WI38 (cell line): Measurements from ENCODE around the gene GPR17.

ENCODE experiments used
- H3K4me3 ChIP-seq: 2 replicates; pipeline ENCODE4 v1.5.1; 2011; ENCODE audit warnings: low read depth, mild to moderate bottlenecking, control low read depth, low read length
- CTCF ChIP-seq: IDR thresholded peaks from 2 replicates; pipeline ENCODE4 v1.5.1; 2012; ENCODE audit warnings: low read depth, mild to moderate bottlenecking, control low read depth, low read length

Gene GPR17

DNA sequence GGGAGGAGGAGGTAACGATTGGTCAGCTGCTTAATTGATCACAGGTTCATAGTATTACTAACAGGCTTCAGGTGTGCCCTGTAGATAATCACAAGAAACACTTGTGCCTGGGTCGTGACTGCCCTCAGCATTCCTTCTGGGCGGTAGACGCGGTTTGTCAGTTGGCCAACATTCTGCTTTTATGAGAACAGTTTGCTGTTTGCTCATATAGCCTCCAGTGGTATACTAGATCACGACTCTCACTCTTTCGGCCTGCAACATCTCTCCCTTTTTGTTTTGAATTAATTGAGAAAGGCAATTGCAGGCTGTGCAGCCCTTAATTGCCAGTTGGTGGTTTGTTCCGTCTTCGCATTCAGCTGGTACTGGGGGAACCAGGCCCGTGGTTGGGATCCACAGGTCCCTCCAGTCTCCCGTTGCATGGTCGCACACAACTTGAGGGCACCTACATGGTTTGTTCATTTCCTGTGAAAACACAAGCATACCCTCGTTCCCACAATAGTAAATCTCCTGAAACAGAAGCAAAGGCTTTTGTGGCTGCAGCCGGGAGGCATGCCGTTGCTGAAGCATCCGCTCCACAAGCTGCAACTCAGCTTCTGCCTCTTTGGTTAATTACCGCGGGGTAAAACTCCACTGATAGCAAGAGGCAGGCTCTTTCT, 30.3 kb upstream of the GPR17 start:
- H3K4me3 ChIP-seq: no peak overlapping the region
- no peak for TF ChIP-seq CTCF

- no peak for TF ChIP-seq CTCF
Measured at GRCh38 chr2:127618551-127619202, 27.3 kb upstream of the GPR17 start.

DNA sequence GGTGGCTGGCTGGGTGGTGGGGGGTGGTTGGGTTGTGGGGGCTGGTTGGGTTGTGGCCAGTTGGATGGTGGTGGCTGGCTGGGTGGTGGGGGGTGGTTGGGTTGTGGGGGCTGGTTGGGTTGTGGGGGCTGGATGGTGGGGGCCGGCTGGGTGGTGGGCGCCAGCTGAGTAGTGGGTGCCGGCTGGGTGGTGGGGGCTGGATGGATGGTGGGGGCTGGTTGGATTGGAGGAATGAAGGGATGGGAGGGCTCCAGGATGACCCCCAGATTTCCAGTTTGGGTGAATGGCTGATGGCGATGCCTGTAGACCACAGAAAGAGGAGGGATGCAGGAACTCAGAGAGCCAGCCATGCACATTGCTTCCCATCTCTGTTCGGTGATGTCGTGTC, 26.8 kb upstream of the GPR17 start:
- no peak overlapping the region for H3K4me3 ChIP-seq

More at GRCh38 chr2:127618551-127619202, 27.3 kb upstream of the GPR17 start:
- no peak overlapping the region for H3K4me3 ChIP-seq

GRCh38 chr2:127619877-127620705, 25.9 kb upstream of the GPR17 start:
- no peak for TF ChIP-seq CTCF
- no peak overlapping the region for H3K4me3 ChIP-seq

More for the DNA sequence above, 26.8 kb upstream of the GPR17 start:
- no peak for TF ChIP-seq CTCF

DNA sequence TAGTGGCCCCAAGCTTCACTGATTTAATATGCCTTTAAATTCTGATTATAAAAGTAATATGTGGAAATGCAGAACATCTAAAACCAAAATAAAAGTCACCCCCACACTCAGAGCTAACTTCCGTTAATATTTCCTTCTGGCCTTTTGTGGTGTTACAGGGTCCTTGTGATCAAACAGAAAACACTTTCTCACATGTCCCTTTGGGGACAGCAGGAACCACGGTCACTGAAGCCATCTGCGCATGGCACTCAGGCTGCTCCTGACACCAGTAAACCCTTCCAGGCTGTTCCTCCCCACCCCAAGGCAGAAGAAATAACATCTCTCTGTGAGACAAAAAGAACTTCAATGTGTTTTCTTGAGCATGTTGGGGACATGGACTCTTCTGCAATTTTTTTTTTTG, 25.1 kb upstream of the GPR17 start:
- TF ChIP-seq CTCF: no peak
- H3K4me3 ChIP-seq: no peak overlapping the region

DNA sequence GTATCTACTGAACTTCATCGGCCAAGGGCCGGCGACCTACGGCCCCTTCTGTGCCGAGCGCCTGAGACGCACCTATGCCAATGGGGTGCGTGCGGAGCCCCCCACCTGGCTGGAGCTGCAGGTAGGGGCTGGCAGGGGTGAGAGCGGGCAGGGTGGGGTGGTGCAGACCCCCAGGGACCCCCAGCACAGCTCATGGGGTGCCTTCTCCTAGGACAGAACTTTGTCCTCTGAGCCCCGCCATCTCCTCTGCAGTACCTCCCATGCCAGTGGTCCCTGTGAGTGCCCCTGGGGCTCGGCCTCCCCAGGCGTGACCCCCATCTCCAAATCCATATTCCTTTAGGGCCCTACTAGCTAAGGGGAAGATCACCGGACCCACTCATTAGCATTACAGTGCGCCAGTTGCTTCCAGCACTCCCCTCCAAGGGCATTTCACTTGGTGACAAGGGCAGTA, 23.9 kb upstream of the GPR17 start:
- H3K4me3 ChIP-seq: no peak overlapping the region
- no peak for TF ChIP-seq CTCF
